Stimulated activated CD4-positive, alpha-beta T cell treated with anti-CD3 and anti-CD28 coated beads, Interleukin-1b, Interleukin-23, amount 100 ng/mL, for 1 hour (primary cell): ENCODE data around the gene LONP2.
A peak's percentile ranks its signal among the peaks of the same experiment; 100 is the strongest.

ENCODE experiments used
- DNase-seq, 2 donors: peaks; one replicate each; pipeline ENCODE4 v3.0.0-alpha.2; 2020; ENCODE audit warnings: low read depth in 2 of 2

LONP2 gene, protein sequence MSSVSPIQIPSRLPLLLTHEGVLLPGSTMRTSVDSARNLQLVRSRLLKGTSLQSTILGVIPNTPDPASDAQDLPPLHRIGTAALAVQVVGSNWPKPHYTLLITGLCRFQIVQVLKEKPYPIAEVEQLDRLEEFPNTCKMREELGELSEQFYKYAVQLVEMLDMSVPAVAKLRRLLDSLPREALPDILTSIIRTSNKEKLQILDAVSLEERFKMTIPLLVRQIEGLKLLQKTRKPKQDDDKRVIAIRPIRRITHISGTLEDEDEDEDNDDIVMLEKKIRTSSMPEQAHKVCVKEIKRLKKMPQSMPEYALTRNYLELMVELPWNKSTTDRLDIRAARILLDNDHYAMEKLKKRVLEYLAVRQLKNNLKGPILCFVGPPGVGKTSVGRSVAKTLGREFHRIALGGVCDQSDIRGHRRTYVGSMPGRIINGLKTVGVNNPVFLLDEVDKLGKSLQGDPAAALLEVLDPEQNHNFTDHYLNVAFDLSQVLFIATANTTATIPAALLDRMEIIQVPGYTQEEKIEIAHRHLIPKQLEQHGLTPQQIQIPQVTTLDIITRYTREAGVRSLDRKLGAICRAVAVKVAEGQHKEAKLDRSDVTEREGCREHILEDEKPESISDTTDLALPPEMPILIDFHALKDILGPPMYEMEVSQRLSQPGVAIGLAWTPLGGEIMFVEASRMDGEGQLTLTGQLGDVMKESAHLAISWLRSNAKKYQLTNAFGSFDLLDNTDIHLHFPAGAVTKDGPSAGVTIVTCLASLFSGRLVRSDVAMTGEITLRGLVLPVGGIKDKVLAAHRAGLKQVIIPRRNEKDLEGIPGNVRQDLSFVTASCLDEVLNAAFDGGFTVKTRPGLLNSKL

GRCh38 chr16:48244080-48244862, at the start of gene LONP2:
Gene LONP2 (plus strand): TSS chr16:48244300. CDS start chr16:48244389, 89 bp downstream.
- peak; percentile 61 to 91 for DNase-seq

DNA sequence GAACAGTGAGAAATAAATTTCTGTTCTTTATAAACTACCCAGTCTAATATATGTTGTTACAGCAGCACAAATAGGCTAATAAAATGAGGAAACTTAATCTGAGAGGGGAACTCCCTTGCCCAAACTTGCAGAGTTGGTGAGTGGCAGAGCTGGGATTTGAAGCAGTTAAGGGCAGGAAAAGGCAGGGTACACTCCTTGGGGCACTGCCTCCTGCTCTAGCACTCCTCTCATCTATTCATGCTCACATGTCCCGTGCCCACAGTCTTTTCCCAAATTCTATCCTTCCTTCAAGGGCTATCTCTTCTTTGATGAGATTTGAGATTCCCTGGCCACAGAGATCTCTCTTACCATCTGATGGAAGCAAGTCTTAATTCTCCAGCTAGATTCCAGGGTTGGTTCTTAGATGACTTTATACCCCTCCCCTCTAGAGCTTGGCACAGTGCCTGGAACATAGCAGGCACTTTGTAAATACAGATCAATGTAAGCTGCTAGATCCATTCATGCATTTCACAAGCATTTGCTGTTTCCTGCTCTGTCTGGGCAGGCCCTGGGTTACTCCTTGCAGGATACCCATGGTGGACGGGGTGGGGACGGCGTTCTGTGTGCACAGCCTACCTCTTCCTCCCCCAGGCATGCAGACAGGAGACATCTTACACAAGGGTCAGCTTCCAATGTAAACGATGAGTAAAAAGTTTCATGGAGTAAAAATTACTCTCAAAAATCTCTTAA, 49.1 kb upstream of the LONP2 start:
- no peak for DNase-seq

GRCh38 chr16:48197294-48197693, 46.8 kb upstream of the LONP2 start:
- no peak for DNase-seq

- DNase-seq: no peak
Measured at GRCh38 chr16:48201515-48202201, 42.4 kb upstream of the LONP2 start.

- DNase-seq: no peak
Measured at GRCh38 chr16:48203974-48204824, 39.9 kb upstream of the LONP2 start.

DNA sequence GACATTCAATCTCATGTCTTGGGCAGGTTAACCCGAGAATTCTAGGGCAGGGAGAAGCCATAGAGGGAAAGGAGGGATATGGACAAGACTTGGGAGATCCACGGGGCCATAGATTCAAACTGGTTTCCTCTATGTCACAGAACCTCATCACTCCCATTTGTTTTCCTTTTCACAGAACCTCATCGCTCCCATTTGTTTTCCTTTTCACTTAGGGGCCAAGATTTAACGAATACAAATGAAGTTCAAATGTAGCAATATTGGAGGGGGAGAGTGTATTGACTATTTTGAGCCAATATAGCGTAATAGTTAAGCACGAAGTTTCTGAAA, 39.3 kb upstream of the LONP2 start:
- DNase-seq: no peak

DNA sequence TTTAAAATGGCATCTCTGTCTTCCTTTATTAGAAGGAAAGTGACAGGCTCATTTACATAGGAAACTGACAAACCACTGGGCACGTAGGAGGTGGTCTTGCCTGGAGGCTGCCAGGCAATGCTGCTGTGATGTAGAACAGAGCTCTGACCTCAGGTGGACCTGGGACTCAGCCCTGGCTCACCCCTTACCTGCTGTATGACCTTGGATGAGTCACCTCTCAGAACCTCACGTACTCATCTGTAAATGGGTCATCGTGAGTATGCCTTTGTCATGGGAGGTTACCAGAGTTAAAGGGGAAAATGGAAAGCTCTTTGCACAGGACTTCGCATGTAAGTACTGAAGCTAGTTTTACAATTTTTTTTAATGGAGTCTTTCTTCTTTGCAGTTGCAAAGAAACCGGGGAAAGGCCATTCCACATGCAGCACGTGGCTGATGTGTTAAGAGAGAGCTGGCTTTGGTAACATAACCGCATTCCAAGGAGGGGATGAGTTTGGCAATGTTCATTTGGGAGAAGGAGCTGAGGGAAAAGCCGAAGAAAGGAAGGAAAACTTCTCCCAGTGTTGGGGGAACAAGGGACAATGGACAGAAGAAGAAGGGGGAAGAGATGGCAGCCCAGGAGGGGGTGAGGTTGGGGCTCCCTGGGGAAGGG, 37.4 kb upstream of the LONP2 start:
- DNase-seq: no peak

GRCh38 chr16:48210747-48211146, 33.4 kb upstream of the LONP2 start:
- no peak for DNase-seq

GRCh38 chr16:48212033-48212432, 32.1 kb upstream of the LONP2 start:
- DNase-seq: no peak

GRCh38 chr16:48215738-48216137, 28.4 kb upstream of the LONP2 start:
- no peak for DNase-seq

GRCh38 chr16:48217708-48218107, 26.4 kb upstream of the LONP2 start:
- no peak for DNase-seq

GRCh38 chr16:48218473-48218872, 25.6 kb upstream of the LONP2 start:
- no peak for DNase-seq

DNA sequence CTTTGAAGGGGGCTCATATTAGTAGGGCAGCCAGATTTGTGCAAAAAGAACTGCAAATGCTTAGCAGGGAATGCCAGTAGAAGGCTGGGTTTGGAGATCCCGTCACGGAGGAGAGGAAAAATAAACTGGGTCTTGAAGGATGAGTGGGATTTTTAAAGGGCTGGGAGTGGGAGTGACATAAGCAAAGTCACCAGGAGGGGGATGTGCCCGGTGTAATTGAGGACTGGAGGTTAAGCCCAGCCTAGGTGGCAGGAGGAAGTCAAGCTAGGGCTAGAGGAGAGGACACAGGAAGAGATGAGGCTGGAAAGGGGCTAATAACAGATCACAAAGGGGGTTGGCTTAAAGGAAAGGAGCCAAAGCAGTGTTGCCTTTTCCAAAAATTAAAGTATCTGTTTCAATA, 23.2 kb upstream of the LONP2 start:
- no peak for DNase-seq

DNA sequence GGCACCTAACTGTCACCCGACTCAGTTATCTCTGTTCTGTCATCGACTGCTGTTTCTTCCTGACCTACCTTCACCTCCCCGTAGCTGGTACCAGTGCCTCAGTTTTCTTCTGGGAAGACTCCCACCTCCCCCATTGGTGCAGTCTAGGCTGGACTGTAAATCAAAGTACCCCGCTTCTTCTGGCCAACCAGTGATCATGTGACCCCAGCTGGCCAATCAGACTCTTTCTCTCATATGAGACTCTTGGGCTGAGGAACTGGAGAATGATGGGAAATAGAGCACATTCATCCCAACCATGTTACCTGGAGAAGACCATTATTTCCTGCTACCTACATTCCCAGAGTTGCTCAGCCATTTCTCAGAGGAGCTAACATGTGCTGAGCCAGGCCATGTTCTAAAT, 20.6 kb upstream of the LONP2 start:
- no peak for DNase-seq

GRCh38 chr16:48225456-48225855, 18.6 kb upstream of the LONP2 start:
- no peak for DNase-seq

- no peak for DNase-seq
Measured at GRCh38 chr16:48231727-48232492, 12.2 kb upstream of the LONP2 start.

- DNase-seq: no peak
Measured at GRCh38 chr16:48232493-48233040, 11.5 kb upstream of the LONP2 start.

DNA sequence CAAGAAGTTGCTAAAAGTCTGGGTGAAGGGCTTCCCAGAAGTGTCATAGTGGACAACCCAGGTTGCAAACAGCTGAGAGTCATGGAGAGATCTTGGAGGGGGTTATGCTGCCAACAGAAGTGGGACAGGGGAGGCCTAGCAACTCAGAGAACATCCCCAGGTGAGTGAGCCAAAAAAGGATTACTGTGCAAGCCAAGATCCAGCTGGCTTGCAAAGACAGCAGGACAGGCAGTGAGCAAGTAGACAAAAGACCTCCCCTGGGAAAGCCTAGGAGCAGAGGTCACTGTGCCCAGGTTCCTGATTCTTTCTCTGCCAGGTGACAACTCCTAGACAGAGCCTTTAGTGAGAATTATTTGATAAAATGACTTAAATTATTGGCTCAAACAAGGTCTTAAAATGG, 9.5 kb upstream of the LONP2 start:
- DNase-seq: no peak
